ENCODE measurements around the gene OPN1LW. TPM values are rescaled to one million over a fixed set of nuclear protein-coding genes. Genes with fewer than 3 reads are reported as not detected.

Gene OPN1LW
- total RNA-seq, 1 experiment from 2014 or later: not detected

DNA sequence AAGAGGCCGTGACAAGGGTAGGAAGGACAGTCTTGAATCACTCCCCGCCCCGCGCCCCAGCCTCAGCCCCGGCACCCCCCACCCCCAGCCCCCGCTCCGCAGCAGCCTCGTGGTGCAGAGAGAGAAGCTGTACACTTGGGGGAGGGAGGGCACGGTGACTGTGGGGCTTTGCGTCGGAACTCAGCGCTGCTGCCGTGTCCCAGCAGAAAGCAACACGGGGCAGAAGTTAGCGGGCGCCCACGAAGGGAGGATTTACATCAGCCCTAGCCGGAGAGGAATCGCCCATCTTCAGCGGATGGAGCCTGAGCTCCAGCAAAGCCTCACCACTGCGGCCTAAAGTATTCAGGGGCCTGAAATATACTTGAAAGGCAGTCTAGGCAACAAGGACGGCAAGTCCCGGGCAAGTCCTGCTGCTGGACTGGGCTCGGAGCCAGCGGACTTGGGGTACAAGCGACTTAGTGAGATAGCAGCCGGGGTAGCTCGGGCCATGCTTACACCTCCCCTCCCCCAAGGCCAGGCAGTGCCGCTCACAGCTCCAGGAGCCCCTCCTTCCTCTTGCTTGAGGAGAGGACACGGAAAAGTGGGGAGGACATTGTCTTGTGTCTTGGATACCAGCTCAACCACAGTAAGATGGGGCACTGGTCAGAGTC, 18.5 kb upstream of the OPN1LW start:
- Histone ChIP-seq H3K4me1 (ENCODE audit: insufficient read depth, low read length) (no peaks in the 10 kb centered on the region), H3K9ac (ENCODE audit: extremely low read depth, insufficient read length, low read length) (no peak overlapping the region), H3K56ac (ENCODE audit: insufficient read length, low read depth, low read length) (no peak overlapping the region), H3T11ph (ENCODE audit: low read length) (no peak overlapping the region), H3K4me2 (ENCODE audit: insufficient read depth, insufficient read length, low read length) (no peak overlapping the region), H2BK120ac (ENCODE audit: low read depth, low read length, poor library complexity, severe bottlenecking) (no peak overlapping the region), H3K23ac (ENCODE audit: insufficient read length, low read depth, low read length) (no peak overlapping the region), H3K9me3 (ENCODE audit: control insufficient read depth, low read depth, low read length) (peaks cover 13% of the 10 kb centered on the region), H3K18ac (ENCODE audit: insufficient read length, low read depth, low read length) (no peak overlapping the region), H3K79me1 (ENCODE audit: insufficient read depth, low read depth, low read length, poor library complexity, severe bottlenecking) (no peaks in the 10 kb centered on the region), H2AK5ac (ENCODE audit: insufficient read length, low read length) (no peak overlapping the region), H3K4ac (ENCODE audit: low read depth, low read length) (no peak overlapping the region), H2BK20ac (ENCODE audit: low read depth, low read length, poor library complexity, severe bottlenecking) (no peak overlapping the region), H2BK15ac (ENCODE audit: low read depth, low read length) (no peak overlapping the region), H4K8ac (replicated peaks; ENCODE audit: insufficient read length, low read depth, low read length) (no peak overlapping the region), H2BK5ac (ENCODE audit: insufficient read length, low read length) (no peak overlapping the region), H4K20me1 (ENCODE audit: control insufficient read depth, insufficient read depth, insufficient read length) (no peaks in the 10 kb centered on the region), H3K27ac (ENCODE audit: insufficient read length, low read depth, low read length) (no peak overlapping the region), H4K91ac (ENCODE audit: insufficient read length, low read depth, low read length) (no peak overlapping the region), H3K79me2 (ENCODE audit: insufficient read depth, low read length) (no peaks in the 10 kb centered on the region), H2AFZ (ENCODE audit: low read length) (no peak overlapping the region), H3K23me2 (ENCODE audit: insufficient read length, low read depth, low read length, poor library complexity, severe bottlenecking) (no peaks in the 10 kb centered on the region), H3K27me3 (ENCODE audit: insufficient read depth, low read length) (no peaks in the 10 kb centered on the region), H2BK12ac (ENCODE audit: insufficient read length, low read depth, low read length) (no peak overlapping the region), H4K5ac (ENCODE audit: insufficient read length, low read depth, low read length) (no peak overlapping the region), H3K14ac (ENCODE audit: insufficient read depth, low read length) (no peak overlapping the region)
- TF ChIP-seq, protein P1, sequence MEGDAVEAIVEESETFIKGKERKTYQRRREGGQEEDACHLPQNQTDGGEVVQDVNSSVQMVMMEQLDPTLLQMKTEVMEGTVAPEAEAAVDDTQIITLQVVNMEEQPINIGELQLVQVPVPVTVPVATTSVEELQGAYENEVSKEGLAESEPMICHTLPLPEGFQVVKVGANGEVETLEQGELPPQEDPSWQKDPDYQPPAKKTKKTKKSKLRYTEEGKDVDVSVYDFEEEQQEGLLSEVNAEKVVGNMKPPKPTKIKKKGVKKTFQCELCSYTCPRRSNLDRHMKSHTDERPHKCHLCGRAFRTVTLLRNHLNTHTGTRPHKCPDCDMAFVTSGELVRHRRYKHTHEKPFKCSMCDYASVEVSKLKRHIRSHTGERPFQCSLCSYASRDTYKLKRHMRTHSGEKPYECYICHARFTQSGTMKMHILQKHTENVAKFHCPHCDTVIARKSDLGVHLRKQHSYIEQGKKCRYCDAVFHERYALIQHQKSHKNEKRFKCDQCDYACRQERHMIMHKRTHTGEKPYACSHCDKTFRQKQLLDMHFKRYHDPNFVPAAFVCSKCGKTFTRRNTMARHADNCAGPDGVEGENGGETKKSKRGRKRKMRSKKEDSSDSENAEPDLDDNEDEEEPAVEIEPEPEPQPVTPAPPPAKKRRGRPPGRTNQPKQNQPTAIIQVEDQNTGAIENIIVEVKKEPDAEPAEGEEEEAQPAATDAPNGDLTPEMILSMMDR (conservative IDR thresholded peaks at IDR 0.05): no peak
- no peak overlapping the region for H3K27ac Mint-ChIP-seq
- H3K4me3 Mint-ChIP-seq: no peak overlapping the region
- peaks cover 72 to 79% of the 10 kb centered on the region in 2 experiments for H3K9me3 Mint-ChIP-seq
- peaks cover 0 to 3% of the 10 kb centered on the region in 2 experiments; a peak in 1 of 4 replicates for H3K4me1 Mint-ChIP-seq
- peaks cover 0 to 3% (median 3%) of the 10 kb centered on the region in 3 experiments; a peak in 3 of 7 replicates for H3K36me3 Mint-ChIP-seq (ENCODE audit: insufficient read depth in 1 of 3, low read depth in 3 of 3)
- WGBS (ENCODE audit: extremely low coverage, insufficient read length, low lambda C conversion rate): no CpG with 5 or more reads among the region's 30 CpGs
- peaks cover 6% of the 10 kb centered on the region for H3K27me3 Mint-ChIP-seq (ENCODE audit: low read depth)
- DNase-seq: no peak
